Endodermal cell (in vitro differentiated cells): ENCODE data around the gene SYT6. TPM values are rescaled to one million over a fixed set of nuclear protein-coding genes. Genes with fewer than 3 reads are reported as not detected.

ENCODE experiments used
- DNase-seq: peaks from one replicate; pipeline ENCODE4 v3.0.0-alpha.2; 2017
- H3K27ac ChIP-seq: 2 replicates; pipeline ENCODE4 v1.5.1; 2013; ENCODE audit warnings: mild to moderate bottlenecking, low read depth, low read length, moderate library complexity
- H3K27me3 ChIP-seq: 2 replicates; pipeline ENCODE4 v1.6.1; 2013; ENCODE audit warnings: mild to moderate bottlenecking, low read length, moderate library complexity; ENCODE audit not compliant: insufficient read depth, control insufficient read depth, poor library complexity, severe bottlenecking
- H3K36me3 ChIP-seq: 2 replicates; pipeline ENCODE4 v1.7.0; 2013; ENCODE audit warnings: mild to moderate bottlenecking, low read length, moderate library complexity; ENCODE audit not compliant: control insufficient read depth, insufficient read depth
- H3K4me1 ChIP-seq: one replicate; pipeline ENCODE4 v1.7.0; 2013; ENCODE audit warnings: low read length; ENCODE audit not compliant: control insufficient read depth, insufficient read depth
- H3K4me3 ChIP-seq: 2 replicates; pipeline ENCODE4 v1.5.1; 2013; ENCODE audit warnings: mild to moderate bottlenecking, low read length, moderate library complexity
- H3K9ac ChIP-seq: 2 replicates; pipeline ENCODE4 v1.6.1; 2013; ENCODE audit warnings: mild to moderate bottlenecking, low read length, moderate library complexity; ENCODE audit not compliant: poor library complexity, severe bottlenecking; ENCODE audit errors: extremely low read depth
- H3K9me3 ChIP-seq: 2 replicates; pipeline ENCODE4 v1.6.1; 2013; ENCODE audit warnings: mild to moderate bottlenecking, low read length, moderate library complexity; ENCODE audit not compliant: control insufficient read depth
- H3K27ac Mint-ChIP-seq: 2 replicates; pipeline ENCODE4 v1.8.0; 2020; ENCODE audit warnings: mixed read lengths
- H3K27me3 Mint-ChIP-seq: 2 replicates; pipeline ENCODE4 v1.8.0; 2021; ENCODE audit warnings: mild to moderate bottlenecking, mixed read lengths; ENCODE audit not compliant: insufficient read depth
- H3K36me3 Mint-ChIP-seq: 2 replicates; pipeline ENCODE4 v1.8.0; 2020; ENCODE audit warnings: low read depth, mixed read lengths
- H3K4me1 Mint-ChIP-seq: 2 replicates; pipeline ENCODE4 v1.8.0; 2020; ENCODE audit warnings: mixed read lengths
- H3K4me3 Mint-ChIP-seq: 2 replicates; pipeline ENCODE4 v1.8.0; 2020; ENCODE audit warnings: mild to moderate bottlenecking, moderate library complexity, mixed read lengths
- H3K9me3 Mint-ChIP-seq: 2 replicates; pipeline ENCODE4 v1.8.0; 2020; ENCODE audit warnings: mild to moderate bottlenecking, mixed read lengths
- WGBS, 2 experiments: methylation state at CpG; one replicate each; pipeline versions ENCODE4 v1.1.5 to v1.1.7; 2013; ENCODE audit warnings: missing lambda C conversion rate in 2 of 2, mixed read lengths in 1 of 2; ENCODE audit not compliant: insufficient coverage in 1 of 2, insufficient read length in 1 of 2; 5-methylcytosine and 5-hydroxymethylcytosine counted together
- total RNA-seq, 2 donors: library from RNA; stranded (reverse); fragmentation: NEBNext Ultra II Directional in 1 of 2; extraction: Animal tissue kit (Norgen Biotek cat#: 25700) in 1 of 2; gene quantifications; 2 replicates in 1 of 2; 3 replicates in 1 of 2; pipeline ENCODE4 v1.2.1, GENCODE V29; 2021
- TF ChIP-seq, protein P1 (sequence below): fragments of 200-600 bp; sonication (generic); conservative IDR thresholded peaks from 2 replicates; pipeline ENCODE4 v1.5.0; 2021; ENCODE audit warnings: antibody characterized with exemption, mild to moderate bottlenecking

The SYT6 gene
- total RNA-seq, 2 donors from 2014 or later: 1.3 to 4.4 TPM

DNA sequence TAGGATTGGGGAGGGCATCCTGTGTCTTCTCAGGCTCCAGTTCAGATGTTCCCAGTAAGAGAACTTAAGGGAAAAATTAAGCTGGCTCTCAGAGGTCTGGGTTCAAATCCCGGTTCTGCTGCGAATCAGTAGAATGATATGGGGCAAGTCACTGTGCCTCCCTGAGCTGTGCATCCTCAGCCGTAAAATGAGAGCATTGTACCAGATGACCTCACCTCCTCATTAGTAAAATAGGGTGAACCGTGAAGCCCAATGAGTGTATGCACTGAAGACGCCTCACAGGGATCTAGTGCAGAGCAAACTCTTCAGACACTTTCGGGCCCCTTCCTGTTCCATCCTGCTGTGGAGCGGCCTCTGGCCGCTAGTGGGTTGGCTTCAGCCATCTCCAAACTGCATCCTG lies 36.0 kb downstream of the SYT6 start:
- 91 to 95% methylated on average over 6 to 8 of the region's 8 CpGs for WGBS, 2 experiments

DNA sequence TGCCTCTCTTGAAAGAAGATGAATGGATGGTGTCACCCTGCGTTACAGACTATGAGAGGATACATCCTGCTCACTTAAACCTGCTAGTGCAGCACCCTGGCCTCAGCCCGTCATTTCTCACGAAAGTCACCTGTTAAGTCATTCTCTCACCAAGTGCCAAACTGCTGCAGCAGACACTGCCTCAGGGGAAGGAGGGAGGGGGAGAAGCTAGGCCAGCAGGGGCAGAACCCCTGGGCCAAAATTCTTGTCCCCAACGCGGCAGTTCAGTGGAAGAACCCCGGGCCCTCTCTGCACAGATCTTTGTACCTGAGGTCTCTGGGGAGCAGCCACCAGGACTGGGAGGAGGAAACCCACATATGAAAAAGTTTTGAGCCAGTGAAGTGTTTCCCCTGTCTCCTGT lies 37.6 kb downstream of the SYT6 start:
- Mint-ChIP-seq H3K27ac (no peak overlapping the region), H3K27me3 (peaks cover 100% of the 10 kb centered on the region), H3K4me3 (no peak overlapping the region), H3K4me1 (peaks cover 44% of the 10 kb centered on the region), H3K36me3 (peaks cover 2% of the 10 kb centered on the region), H3K9me3 (no peaks in the 10 kb centered on the region)
- DNase-seq: no peak
- TF ChIP-seq, protein P1, sequence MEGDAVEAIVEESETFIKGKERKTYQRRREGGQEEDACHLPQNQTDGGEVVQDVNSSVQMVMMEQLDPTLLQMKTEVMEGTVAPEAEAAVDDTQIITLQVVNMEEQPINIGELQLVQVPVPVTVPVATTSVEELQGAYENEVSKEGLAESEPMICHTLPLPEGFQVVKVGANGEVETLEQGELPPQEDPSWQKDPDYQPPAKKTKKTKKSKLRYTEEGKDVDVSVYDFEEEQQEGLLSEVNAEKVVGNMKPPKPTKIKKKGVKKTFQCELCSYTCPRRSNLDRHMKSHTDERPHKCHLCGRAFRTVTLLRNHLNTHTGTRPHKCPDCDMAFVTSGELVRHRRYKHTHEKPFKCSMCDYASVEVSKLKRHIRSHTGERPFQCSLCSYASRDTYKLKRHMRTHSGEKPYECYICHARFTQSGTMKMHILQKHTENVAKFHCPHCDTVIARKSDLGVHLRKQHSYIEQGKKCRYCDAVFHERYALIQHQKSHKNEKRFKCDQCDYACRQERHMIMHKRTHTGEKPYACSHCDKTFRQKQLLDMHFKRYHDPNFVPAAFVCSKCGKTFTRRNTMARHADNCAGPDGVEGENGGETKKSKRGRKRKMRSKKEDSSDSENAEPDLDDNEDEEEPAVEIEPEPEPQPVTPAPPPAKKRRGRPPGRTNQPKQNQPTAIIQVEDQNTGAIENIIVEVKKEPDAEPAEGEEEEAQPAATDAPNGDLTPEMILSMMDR: no peak
- no peaks in the 10 kb centered on the region for H3K9me3 ChIP-seq
- no peak overlapping the region for H3K27ac ChIP-seq
- H3K4me1 ChIP-seq: no peaks in the 10 kb centered on the region
- no peaks in the 10 kb centered on the region for H3K36me3 ChIP-seq
- no peak overlapping the region for H3K4me3 ChIP-seq
- no peak overlapping the region for H3K9ac ChIP-seq
- H3K27me3 ChIP-seq: peaks cover 98% of the 10 kb centered on the region
- 75 to 83% methylated on average over 4 to 6 of the region's 6 CpGs for WGBS, 2 experiments

More for the DNA sequence above, 36.0 kb downstream of the SYT6 start:
- Histone ChIP-seq H3K36me3 (no peaks in the 10 kb centered on the region), H3K27ac (no peak overlapping the region), H3K9ac (no peak overlapping the region), H3K4me1 (no peaks in the 10 kb centered on the region), H3K9me3 (no peaks in the 10 kb centered on the region), H3K27me3 (peaks cover 98% of the 10 kb centered on the region), H3K4me3 (no peak overlapping the region)
- Mint-ChIP-seq H3K9me3 (no peaks in the 10 kb centered on the region), H3K4me3 (no peak overlapping the region), H3K36me3 (peaks cover 2% of the 10 kb centered on the region), H3K4me1 (peaks cover 36% of the 10 kb centered on the region), H3K27ac (no peak overlapping the region), H3K27me3 (peaks cover 100% of the 10 kb centered on the region)
- TF ChIP-seq, protein P1: no peak
- DNase-seq: no peak

- peaks cover 100% of the 10 kb centered on the region for H3K27me3 Mint-ChIP-seq
- H3K27ac ChIP-seq: no peak overlapping the region
- H3K4me3 Mint-ChIP-seq: no peak overlapping the region
- no peak overlapping the region for H3K4me3 ChIP-seq
- H3K4me1 ChIP-seq: no peaks in the 10 kb centered on the region
- no peaks in the 10 kb centered on the region for H3K9me3 Mint-ChIP-seq
- peaks cover 100% of the 10 kb centered on the region for H3K27me3 ChIP-seq
- H3K4me1 Mint-ChIP-seq: peaks cover 37% of the 10 kb centered on the region
- peaks cover 2% of the 10 kb centered on the region for H3K36me3 Mint-ChIP-seq
- no peak for DNase-seq
- no peak overlapping the region for H3K9ac ChIP-seq
- 91 to 96% methylated on average over 5 to 8 of the region's 8 CpGs for WGBS, 2 experiments
- peak overlapping the region; percentile 33 for H3K27ac Mint-ChIP-seq
- TF ChIP-seq, protein P1: no peak
- no peaks in the 10 kb centered on the region for H3K9me3 ChIP-seq
- H3K36me3 ChIP-seq: no peaks in the 10 kb centered on the region
Observed at GRCh38 chr1:114114185-114115094, 39.2 kb downstream of the SYT6 start.
